Stomach smooth muscle (tissue), 2 donors: ENCODE results near the gene GRAMD2A.

ENCODE experiments used
- H3K27ac ChIP-seq: one replicate; pipeline ENCODE4 v1.7.0; 2013; ENCODE audit warnings: mild to moderate bottlenecking, low read length, inconsistent platforms
- H3K27me3 ChIP-seq, 2 donors: one replicate each; pipeline ENCODE4 v1.7.0; 2013; ENCODE audit warnings: low read length in 2 of 2; ENCODE audit not compliant: insufficient read depth in 2 of 2, control insufficient read depth in 1 of 2
- H3K36me3 ChIP-seq, 2 donors: one replicate each; pipeline ENCODE4 v1.7.0; 2013; ENCODE audit warnings: low read length in 2 of 2; ENCODE audit not compliant: control insufficient read depth in 2 of 2, insufficient read depth in 2 of 2
- H3K4me1 ChIP-seq: one replicate; pipeline ENCODE4 v1.7.0; 2013; ENCODE audit warnings: low read length; ENCODE audit not compliant: control insufficient read depth, insufficient read depth
- H3K4me3 ChIP-seq, 2 donors: one replicate each; pipeline ENCODE4 v1.7.0; 2013; ENCODE audit warnings: low read length in 2 of 2
- H3K9ac ChIP-seq, 2 donors: one replicate each; pipeline ENCODE4 v1.7.0; 2013; ENCODE audit warnings: low read length in 2 of 2, mild to moderate bottlenecking in 1 of 2
- H3K9me3 ChIP-seq, 2 donors: one replicate each; pipeline ENCODE4 v1.7.0; 2013; ENCODE audit warnings: low read length in 2 of 2; ENCODE audit not compliant: control insufficient read depth in 2 of 2
- donor health status: healthy.
- donor health status: Pancreatic carcinoma.

The GRAMD2A gene

GRCh38 chr15:72131922-72132321 is 65.7 kb downstream of the GRAMD2A start:
- Histone ChIP-seq H3K36me3 (no peaks in the 10 kb centered on the region), H3K27me3 (no peaks in the 10 kb centered on the region)

GRCh38 chr15:72130272-72130671 is 67.3 kb downstream of the GRAMD2A start:
- Histone ChIP-seq H3K9ac (no peak overlapping the region), H3K27me3 (no peaks in the 10 kb centered on the region), H3K4me3 (no peak overlapping the region), H3K36me3 (no peaks in the 10 kb centered on the region), H3K27ac (no peak overlapping the region), H3K9me3 (no peaks in the 10 kb centered on the region), H3K4me1 (no peaks in the 10 kb centered on the region)

More at GRCh38 chr15:72131922-72132321, 65.7 kb downstream of the GRAMD2A start:
- Histone ChIP-seq H3K9me3 (no peaks in the 10 kb centered on the region), H3K27ac (no peak overlapping the region), H3K9ac (no peak overlapping the region), H3K4me3 (no peak overlapping the region), H3K4me1 (no peaks in the 10 kb centered on the region)

- Histone ChIP-seq H3K9ac (no peak overlapping the region), H3K36me3 (no peaks in the 10 kb centered on the region), H3K4me1 (no peaks in the 10 kb centered on the region), H3K27ac (no peak overlapping the region), H3K4me3 (no peak overlapping the region), H3K27me3 (no peaks in the 10 kb centered on the region), H3K9me3 (no peaks in the 10 kb centered on the region)
These were observed 69.2 kb downstream of the GRAMD2A start for GRCh38 chr15:72128359-72128758.

GRCh38 chr15:72127724-72128322 is 69.8 kb downstream of the GRAMD2A start:
- H3K9ac ChIP-seq = no peak overlapping the region
- H3K27me3 ChIP-seq = no peaks in the 10 kb centered on the region
- H3K36me3 ChIP-seq = no peaks in the 10 kb centered on the region
- no peaks in the 10 kb centered on the region for H3K4me1 ChIP-seq
- H3K9me3 ChIP-seq = no peaks in the 10 kb centered on the region
- no peak overlapping the region for H3K4me3 ChIP-seq
- H3K27ac ChIP-seq = no peak overlapping the region

- Histone ChIP-seq H3K4me3 (no peak overlapping the region), H3K9me3 (no peaks in the 10 kb centered on the region), H3K27me3 (no peaks in the 10 kb centered on the region), H3K9ac (no peak overlapping the region), H3K36me3 (no peaks in the 10 kb centered on the region), H3K27ac (no peak overlapping the region), H3K4me1 (no peaks in the 10 kb centered on the region)
These were observed 73.4 kb downstream of the GRAMD2A start for GRCh38 chr15:72124218-72124617.

GRCh38 chr15:72118017-72118978 is 79.3 kb downstream of the GRAMD2A start, which contains the start of the genes MYO9A and SENP8:
TSS of gene MYO9A (minus strand) at chr15:72118150. CDS start at chr15:72046563, 71,587 bp downstream.
TSS of gene SENP8 (plus strand) at chr15:72118403. CDS start at chr15:72139624, 21,221 bp downstream.
- Histone ChIP-seq H3K9me3 (no peaks in the 10 kb centered on the region), H3K27me3 (no peaks in the 10 kb centered on the region), H3K9ac (peak within 1 kb of the TSS; percentile 82 to 96), H3K27ac (peak within 1 kb of the TSS; percentile 93), H3K4me3 (peak within 1 kb of the TSS; percentile 77 to 91), H3K4me1 (peaks cover 6% of the 10 kb centered on the region), H3K36me3 (no peaks in the 10 kb centered on the region)

GRCh38 chr15:72117486-72118016 is 80.0 kb downstream of the GRAMD2A start:
- no peaks in the 10 kb centered on the region for H3K9me3 ChIP-seq
- H3K27ac ChIP-seq = peak overlapping the region; percentile 93
- H3K4me3 ChIP-seq = peak overlapping the region; percentile 77 to 91
- H3K4me1 ChIP-seq = peaks cover 6% of the 10 kb centered on the region
- no peaks in the 10 kb centered on the region for H3K36me3 ChIP-seq
- no peaks in the 10 kb centered on the region for H3K27me3 ChIP-seq
- peak overlapping the region; percentile 82 to 96 for H3K9ac ChIP-seq

GRCh38 chr15:72116731-72117485 is 80.7 kb downstream of the GRAMD2A start:
- Histone ChIP-seq H3K4me1 (peaks cover 6% of the 10 kb centered on the region), H3K27ac (peak overlapping the region; percentile 93), H3K9ac (peak overlapping the region; percentile 82 to 96), H3K9me3 (no peaks in the 10 kb centered on the region), H3K4me3 (peak overlapping the region; percentile 77 to 91), H3K36me3 (no peaks in the 10 kb centered on the region), H3K27me3 (no peaks in the 10 kb centered on the region)

- no peak overlapping the region for H3K27ac ChIP-seq
- H3K4me3 ChIP-seq = no peak overlapping the region
- no peaks in the 10 kb centered on the region for H3K4me1 ChIP-seq
- H3K27me3 ChIP-seq = no peaks in the 10 kb centered on the region
- no peaks in the 10 kb centered on the region for H3K36me3 ChIP-seq
- H3K9me3 ChIP-seq = no peaks in the 10 kb centered on the region
- H3K9ac ChIP-seq = no peak overlapping the region
These were observed 84.1 kb downstream of the GRAMD2A start for GRCh38 chr15:72113347-72114031.

- Histone ChIP-seq H3K9ac (no peak overlapping the region), H3K9me3 (no peaks in the 10 kb centered on the region), H3K4me1 (no peaks in the 10 kb centered on the region), H3K36me3 (no peaks in the 10 kb centered on the region), H3K27ac (no peak overlapping the region), H3K4me3 (no peak overlapping the region), H3K27me3 (no peaks in the 10 kb centered on the region)
These were observed 84.8 kb downstream of the GRAMD2A start for GRCh38 chr15:72112805-72113204.
